OCI-M1 (cell line): ENCODE measurements around the gene SUN5.

ENCODE experiments used
- DNase-seq: peaks from one replicate; lab custom pipeline; 2025; lab: John Stamatoyannopoulos, UW

SUN5 gene

DNA sequence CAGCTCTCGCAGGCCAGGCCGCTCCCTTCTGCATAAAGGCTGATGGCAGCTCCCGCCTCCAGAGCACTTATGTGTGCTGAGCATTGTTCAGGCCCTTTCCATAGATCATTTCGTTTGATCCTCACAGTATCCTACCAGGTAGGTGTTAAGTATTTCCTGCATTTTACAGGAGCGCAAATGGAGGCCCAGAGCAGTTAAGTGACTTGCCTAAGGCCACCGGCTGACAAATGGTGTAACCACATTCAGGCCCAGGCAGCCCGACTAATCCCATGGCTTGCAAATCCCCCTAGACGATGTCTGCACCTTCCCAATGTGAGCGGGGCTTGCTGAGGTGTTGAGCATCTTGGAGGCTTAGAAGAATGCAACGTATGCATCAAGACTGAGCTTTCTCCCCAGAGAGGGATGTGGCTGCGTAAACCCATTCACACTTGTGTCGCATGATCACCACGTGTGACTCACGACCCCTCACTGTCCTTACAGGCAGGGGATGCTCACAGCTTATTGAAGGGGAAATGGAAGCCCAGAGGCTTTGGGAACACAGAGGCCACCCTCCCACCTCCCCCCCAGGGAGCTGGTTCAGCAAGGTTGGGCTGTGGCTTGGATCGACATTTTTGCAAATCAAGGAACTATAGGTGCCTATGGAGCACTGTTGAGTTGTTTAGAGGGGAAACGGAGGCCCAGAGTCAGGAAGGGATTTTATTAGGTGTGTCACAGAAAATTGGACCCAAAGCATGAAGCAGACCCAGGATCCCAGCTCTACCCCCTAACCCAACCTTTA lies 10.3 kb upstream of the SUN5 start:
- no peak for DNase-seq

DNA sequence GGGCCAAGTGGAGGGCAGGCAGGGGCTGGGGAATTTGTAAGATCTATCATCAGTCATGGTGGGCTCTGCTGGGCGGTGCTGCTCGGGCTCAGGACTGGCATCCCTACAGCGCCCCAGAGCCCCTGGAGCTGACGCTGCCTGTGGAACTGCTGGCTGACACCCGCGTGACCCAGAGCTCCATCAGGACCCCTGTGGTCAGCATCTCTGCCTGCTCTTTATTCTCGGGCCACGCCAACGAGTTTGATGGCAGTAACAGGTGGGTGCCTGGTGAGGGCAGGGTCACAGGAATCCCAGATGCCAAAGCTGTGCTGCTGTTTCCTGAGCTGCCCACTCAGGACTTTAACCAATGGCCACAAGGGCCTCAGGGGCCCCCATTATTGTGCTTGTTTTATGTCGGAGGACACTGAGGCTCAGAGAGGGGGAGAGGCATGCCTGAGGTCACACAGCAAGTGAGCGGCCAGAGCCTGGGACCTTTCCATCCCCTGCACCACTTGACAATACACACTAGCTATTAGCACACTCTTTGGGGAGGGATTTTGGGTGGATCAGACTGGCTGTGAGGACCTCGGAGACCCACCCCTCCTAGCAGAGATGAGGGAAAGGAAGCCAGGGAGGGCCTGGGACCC lies 9.6 kb upstream of the SUN5 start:
- DNase-seq, result no peak

DNA sequence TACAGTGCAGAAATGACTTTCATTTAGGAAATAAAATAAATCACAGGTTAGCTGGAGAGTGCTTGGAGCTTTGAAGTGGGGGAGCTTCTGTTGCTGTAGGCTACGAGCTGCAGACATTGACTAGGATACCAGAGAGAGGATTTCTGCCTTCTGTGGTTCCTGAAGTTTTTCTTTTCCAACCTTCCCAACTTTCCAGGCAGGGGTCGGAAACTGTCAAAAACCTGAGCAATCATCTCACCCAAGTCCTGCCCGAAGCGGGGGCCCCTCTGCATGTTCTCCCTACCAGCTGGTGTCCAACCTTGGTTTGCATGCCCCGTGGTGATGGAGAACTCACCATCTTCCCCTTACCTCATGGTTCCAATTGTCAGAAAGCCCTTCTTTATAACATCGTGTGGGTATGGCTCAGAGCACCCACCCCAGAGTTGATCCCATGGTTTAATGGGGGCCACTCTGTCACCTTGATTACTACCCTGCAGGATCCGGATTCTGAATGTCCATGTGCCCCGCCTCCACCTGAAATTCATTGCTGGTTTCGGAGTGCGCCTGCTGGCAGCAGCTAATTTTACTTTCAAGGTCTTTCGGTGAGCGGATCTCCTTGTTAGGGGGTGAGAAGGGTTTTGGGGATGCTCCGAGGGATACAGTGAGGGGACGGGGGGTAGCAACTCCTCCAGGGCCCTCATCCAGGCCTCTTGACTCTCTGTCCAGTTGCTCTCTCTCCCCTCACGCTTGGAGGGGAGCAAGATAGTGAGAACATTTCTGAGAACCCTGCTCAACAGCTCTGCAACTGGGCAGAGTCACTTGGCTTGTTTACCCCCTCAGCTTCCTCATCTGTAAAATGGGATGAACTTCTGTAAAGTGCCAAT lies 8.3 kb upstream of the SUN5 start:
- DNase-seq, result no peak

DNA sequence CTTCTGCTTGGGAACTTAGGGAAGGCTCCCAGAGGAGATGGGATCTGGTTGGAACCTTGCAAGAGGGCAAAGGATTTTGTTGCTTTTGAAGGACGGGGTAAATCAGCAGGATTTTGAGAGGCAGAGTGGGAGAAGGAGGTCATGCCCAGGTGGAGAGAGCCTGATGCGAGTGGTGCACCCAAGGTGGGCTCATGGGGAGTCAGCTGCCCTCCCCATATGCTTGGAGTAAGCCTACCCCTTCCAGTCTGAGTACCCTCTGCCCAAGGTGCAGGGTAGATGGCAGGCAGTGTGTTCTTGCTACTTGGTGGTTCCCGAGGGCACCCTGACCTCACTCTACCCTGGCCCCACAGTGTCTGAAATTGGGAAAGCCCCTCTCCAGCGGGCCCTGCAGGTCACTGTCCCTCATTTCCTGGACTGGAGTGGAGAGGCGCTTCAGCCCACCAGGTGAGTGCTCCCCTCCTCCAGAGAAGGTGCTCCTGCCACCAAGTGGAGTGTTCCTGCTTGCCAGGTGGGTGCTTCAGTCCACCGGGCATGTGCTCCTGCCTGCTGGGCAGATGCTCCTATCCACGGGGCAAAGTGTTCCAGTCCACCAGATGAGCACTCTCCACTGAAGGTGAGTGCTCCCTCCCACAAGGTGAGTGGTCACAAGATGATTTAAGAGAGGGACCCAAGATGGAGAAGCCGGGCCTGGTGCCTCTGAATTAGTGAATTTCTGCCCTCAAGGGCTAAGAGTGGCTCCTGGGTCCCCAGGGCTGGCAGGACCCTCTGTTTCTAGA lies 6.6 kb upstream of the SUN5 start:
- no peak for DNase-seq

DNA sequence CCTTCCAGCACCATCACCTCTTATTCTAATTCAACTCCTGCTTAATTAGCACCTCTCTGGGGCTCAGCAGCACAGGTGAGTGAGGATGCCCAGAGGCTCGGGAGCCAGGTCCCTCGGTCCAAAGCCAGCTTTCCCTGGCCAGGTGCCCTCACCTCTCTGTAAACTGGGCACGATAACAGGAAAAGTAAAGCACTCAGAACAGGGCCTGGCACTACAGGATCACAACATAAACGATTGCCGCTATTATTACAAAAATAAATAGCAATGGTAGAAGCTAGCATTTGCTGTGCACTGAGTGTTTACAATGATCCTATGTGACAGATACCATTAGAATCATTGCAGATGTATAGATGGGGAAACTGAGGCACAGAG lies 5.9 kb upstream of the SUN5 start:
- no peak for DNase-seq

DNA sequence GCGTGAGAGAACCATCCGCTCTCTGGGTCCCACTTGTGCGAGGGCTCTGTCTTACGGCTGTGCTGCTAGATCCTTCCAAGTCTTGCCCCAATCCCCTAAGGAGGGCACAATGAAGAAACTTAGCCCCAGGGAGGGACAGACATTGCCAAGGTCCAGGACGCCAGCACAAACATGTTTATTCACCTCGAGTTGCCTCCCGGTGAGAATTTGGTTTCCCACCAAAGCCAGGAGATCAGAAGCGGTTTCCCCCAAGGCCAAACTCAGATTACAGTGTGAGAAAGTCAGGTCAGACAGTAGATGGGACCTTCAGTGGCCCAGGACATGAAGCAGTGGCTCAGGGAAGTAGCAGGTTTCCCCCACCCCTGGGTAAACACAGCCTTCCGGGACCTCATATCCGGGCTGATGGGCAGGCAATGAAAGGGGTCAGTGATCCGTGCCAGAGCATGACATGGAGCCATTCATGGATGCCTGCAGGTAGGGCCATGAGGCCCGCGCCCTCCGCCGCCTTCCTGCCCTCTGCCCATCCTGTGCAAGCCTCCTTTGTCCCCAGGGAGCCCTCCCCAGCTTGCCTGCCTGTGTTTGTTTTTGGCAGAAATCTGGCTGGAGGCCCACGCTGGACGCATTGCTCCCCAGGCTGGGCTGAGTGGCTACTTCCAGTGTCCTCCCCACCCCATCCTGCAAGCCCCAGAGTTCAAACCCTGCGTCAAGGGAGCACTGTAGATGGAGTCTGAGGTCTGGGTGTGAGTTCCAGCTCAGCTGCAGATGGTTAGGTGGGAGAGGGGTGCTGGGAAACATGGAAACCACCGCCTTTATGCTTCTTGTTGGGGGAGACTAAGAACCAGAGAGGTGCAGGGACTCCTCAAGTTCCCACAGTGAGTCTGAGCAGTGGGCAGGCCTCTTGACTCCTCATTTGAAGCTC lies 5.2 kb upstream of the SUN5 start:
- no peak for DNase-seq

DNA sequence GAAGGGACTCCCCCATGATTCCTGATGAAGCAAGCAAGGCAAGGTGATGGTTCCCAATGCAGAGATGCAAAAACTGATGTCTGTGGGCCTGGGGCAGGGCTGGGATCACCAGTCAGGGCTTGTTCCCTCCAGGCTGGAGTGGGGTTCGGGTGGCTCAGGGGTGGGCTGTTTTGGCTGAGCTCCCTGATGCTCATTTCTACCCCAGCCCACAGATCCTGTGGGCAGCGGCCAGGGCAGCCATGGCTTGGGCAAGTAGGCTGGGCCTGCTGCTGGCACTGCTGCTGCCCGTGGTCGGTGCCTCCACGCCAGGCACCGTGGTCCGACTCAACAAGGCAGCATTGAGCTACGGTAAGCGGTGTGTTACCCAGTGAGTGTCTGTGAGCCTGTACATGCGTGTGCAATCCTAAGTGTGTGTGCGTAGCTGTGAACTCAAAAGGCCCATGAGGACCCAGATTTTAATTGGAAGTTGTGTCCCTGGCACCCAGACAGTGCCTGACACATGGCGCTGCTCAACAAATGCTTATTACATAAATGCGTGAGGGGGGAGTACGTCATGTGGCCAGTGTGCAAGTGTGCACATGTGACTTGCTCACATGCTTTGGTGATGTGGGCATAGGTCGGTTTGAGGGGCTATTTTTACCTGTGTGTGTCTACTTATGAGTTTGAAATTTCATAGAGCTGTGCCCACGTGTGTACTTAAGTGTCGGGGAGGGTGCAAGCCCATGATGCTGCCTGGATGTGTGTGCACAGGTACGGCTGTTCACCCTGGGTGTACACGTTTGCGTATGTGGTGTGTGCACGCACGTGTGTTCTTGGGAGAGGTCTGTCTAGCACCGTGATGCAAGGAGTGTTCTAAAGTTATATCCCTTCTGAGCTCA lies 4.3 kb upstream of the SUN5 start:
- no peak for DNase-seq

DNA sequence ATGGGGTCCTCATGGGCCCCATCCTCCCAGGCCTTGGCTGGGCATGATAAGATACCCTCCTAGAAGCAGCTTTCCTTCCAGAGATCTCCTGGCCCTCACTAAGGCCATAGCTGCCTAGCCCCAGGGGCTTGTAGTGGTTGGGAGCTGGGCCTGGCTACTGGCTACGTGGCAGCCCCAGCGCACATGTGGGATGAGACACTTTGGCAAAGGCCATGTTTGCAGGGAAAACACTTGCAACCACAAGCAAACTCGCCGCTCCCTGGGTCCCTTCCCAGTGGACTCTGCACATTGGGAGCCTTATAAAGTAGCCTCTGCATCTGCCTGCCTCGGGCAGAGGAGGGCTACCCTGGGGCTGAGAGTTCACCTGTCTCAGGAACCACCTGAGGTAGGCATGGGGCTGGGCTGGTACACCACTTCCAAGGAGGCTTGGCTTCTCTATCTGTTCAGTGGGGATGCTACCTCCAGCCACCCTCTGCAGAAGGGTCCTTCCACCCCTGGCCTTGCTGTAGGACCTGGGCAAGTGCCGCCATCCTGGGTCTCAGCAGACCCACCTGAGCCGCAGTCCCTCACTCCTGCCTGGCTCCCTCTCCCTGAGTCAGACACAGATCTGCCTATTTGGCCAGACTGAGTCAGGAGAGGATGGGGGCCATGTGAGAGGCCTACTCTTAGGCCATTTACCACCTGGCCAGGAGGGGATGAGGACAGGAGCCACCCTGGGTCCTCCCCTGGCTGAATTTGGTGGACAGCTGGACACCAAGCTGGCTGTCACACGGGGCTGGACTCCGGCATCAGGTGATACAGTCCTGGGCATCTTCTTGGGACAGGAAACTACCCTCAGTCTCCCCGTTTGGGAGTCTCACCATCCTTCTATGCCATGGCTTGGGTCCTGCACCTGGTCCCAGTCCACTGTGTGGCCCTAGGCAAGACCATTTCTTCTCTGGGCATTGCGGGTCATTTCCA lies 3.4 kb upstream of the SUN5 start, which contains the start of gene BPIFB2:
Gene BPIFB2, plus strand, starts transcription at position 329 of the 960 bp plus-strand sequence. CDS start 871 bp downstream, outside the sequence.
- DNase-seq, result no peak

DNA sequence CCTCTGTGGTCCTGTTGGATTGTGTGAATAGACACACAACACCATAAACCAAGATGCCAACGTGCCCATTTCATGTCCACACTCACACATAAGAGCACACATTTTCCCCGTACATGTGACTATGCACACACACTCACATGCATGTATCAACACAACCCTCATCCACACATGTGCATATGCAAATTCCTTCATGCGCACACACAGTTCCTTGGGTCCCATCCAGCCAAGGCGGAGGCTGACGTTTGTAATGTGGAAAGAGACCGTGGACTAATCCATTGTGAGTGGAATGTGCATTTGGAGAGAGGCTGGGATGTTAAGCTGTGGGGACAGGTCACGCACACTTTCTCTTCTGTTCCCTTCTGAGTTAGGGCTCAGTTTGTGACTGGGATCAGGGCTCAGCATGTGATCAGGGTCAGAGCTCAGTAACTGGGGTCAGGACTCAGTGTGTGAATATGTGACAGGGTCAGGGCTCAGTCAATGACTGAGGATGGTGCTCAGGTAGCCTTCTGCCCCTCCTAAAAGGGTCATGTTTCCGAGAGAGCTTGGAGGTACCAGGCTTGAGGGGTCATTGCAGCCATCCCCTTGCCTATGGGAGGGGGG lies 2.6 kb upstream of the SUN5 start:
- DNase-seq, result no peak

DNA sequence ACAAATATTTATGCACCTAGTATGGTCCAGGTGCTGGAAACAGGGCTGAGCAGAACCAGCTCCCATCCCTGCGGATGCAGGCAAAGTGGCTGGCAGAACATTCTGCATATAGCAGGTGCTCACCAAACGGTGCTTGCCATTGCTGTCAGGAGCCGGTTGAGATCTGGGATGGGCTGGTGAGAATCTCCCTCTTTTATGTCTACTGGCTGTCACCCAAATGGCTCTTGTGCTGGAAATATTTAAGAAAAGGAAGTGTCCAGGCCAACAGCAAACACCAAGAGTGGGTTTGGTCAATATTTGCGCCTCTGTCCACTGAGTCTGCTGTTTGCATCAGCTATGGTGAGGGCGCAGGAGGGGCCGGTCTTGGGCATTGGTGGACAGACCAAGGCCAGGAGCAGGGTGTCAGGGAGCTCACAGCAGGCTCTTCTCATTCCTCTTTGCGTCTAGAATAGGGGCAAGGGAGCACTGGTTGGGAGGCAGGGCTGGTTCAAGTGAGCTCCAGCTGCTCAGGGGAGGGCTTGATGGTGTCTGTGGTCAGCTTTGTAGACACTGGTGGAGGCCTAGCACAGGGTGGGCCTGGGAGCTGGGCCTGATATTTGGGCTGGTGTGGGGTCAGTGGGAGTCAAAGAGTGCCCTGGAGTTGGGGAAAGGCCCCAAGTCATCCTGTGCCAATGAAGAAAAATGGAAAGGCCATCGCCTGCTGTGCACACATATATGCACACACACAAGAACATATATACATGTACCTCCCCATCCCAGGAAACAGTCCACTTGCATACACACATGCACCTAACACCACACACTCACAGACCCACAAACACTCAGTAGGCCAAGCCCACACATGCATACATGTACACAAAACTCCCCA lies 1.9 kb upstream of the SUN5 start:
- no peak for DNase-seq

DNA sequence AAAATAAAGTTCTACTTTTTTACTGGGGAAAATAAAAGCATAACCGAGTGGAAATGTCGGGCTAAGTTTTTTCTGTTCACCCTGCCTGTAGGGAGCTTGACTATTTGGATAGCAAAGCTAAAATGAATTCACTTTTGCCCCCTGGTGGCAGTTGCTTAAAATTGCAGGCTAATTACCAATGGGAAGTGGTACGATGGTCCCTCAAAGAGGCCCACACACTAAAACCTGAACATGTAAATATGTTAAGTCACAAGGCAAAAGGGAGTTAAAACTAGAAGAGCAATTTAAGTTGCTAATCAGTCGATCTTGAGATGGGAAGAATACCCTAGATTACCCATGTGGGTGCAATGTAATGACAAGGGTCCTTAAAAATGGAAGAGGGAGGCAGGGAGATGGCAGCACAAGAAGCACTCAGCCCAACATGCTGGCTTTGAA lies 916 bp upstream of the SUN5 start:
- DNase-seq, result peak; percentile 53

DNA sequence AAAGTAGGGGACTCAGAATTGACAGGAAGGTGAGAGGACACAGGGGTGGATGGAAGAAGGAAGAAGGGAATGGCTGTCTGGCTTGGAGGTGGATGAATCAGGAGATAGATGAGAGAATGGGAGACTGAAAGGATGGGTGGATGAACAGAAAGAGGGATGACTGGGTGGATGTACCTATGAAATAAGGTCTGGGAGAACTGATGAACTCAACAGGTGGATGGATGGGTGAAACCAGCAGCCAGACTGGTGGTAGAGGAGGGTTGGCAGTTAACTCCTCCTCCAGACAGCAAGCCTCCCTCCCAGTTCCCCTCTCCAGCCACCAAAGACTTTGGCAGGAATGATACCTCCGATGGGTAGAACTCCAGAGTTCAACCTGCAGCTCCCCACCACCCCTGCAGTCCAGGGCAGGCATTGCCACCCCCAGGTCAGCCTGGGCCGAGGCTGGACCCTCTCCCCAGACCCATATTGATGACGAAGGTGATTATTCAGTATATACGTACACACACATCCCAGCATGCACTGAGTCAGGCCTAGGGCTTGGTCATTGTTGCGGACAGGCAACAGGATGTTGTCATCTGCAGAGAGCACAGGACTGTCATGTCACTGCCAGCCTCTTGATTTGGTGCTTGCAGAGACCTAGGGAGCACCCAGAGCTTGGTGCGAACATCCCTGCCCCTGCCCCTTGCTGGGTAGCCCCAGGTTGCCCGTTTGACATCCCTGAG lies 2.0 kb downstream of the SUN5 start:
- no peak for DNase-seq

DNA sequence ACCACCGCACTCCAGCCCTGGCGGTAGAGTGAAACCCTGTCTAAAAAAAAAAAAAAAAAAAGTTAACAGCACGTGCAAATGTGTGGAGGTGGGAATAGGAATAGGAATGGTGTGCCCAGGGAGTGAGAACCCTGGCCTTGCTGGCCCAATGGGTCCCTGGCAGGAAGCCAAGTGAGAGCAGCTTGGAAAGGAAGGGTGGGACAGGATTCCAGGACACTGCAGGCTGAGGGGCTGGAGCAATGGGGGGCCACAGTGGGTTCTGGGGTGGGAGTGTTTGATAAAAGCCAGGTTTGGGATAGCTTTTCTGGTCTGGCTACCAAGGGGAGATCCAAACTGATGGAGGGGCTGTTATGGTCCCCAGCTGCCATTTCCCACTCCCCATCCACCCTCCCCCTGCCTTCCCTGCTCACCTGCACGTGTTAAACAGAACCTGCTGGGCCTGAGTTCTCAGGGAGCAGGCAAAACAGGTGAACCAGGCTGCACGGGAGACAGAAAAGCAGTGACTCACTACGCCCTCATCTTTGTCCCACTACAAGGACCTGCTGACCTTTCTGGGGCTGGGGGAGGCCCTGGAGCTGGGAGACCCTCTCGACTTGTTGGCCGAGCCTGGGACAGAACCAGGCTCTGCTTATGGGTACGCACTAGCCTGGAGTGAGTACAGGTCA lies 3.3 kb downstream of the SUN5 start:
- no peak for DNase-seq

DNA sequence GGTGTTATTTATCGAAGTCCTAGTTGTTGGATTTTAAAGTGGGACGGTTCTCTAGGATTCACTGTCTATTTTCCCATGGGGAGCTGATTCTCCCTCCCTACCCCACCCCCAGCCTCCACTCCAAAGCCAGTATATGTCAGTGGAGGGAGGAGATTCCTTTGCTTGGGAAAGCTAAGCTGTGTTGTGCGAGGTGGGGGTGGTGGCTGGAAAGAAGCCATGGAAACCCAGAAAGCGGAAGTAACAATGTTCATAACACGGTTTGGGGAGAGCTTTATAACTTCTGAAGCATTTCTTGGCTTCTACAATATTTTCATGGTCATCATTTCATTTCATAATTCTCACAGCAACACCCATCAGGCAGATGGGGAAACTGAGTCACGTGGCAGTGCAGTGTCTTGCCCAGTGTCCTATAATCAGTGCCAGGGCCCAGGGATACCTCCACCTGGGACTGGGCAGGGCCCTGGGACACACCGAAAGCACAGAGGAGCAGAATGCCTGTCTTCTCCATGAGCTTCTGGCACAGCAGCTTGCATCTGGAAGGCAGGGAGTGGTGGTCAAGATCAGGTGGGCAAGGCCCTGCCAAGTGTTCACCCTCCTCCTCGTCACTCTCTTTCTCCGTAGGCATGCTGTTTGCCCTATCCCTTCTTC lies 4.5 kb downstream of the SUN5 start:
- DNase-seq, result peak; percentile 57

DNA sequence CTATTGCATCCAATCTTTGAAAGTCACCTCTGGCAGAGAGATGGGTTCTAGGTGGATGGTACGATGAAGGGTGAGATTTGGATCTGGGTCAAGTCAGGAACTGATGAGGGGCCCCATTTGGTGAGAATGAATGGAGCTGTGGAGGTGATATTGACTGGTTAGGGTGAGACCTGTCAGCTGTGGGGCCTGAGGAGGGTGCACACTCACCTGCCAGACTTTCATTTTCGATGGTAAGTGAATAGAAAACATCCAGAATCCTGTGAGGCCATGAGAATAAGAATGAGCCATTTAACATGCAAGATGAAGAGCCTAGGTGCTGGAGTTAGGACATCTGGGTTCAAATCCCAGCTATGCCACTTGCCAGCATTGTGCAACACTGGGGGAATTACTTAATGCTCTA lies 6.8 kb downstream of the SUN5 start:
- no peak for DNase-seq

DNA sequence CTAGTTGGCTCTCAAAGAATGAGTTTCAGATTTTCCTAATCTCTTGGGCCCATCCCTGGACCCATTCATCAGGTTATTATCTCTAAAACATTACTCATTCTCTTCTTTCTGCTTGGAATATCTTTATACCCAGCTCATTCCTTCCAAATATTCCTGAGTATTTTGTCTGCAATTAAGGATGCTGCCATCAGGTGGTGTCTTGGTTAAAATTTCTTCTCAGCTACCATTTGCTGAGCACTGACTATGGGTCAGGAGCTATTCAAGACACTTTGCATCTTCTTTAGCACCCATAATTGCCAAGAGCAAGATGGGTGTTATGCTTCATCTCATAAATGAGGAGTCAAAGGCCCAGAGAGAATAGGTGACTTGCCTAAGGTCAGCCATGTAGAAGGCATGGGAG lies 8.4 kb downstream of the SUN5 start:
- no peak for DNase-seq
